Activated CD8-positive, alpha-beta memory T cell treated with anti-CD3 and anti-CD28 coated beads for 48 hours (primary cell): ENCODE results near the gene ATOH8.

Source experiments
- DNase-seq, 3 experiments: peaks; one replicate each; pipeline ENCODE4 v3.0.0-alpha.2; 2020; ENCODE audit warnings: low read depth in 2 of 3, low spot score in 2 of 3

Gene ATOH8

GRCh38 chr2:85786444-85786843 is 32.7 kb downstream of the ATOH8 start:
- DNase-seq: no peak

GRCh38 chr2:85786865-85787264 is 33.1 kb downstream of the ATOH8 start:
- no peak for DNase-seq

- DNase-seq: no peak
Measured at GRCh38 chr2:85787282-85787980, 33.6 kb downstream of the ATOH8 start.

GRCh38 chr2:85787981-85788340 is 34.2 kb downstream of the ATOH8 start:
- DNase-seq: no peak

- no peak for DNase-seq
Measured at GRCh38 chr2:85788603-85789002, 34.8 kb downstream of the ATOH8 start.

- DNase-seq: no peak
Measured at GRCh38 chr2:85789271-85789670, 35.5 kb downstream of the ATOH8 start.

- no peak for DNase-seq
Measured at GRCh38 chr2:85790032-85790431, 36.2 kb downstream of the ATOH8 start.

GRCh38 chr2:85790499-85791188 is 36.9 kb downstream of the ATOH8 start:
- no peak for DNase-seq

- no peak for DNase-seq
Measured at GRCh38 chr2:85791704-85792565, 38.1 kb downstream of the ATOH8 start.

- DNase-seq: no peak
Measured at GRCh38 chr2:85792783-85793441, 39.1 kb downstream of the ATOH8 start.

GRCh38 chr2:85793584-85793983 is 39.8 kb downstream of the ATOH8 start:
- DNase-seq: no peak

GRCh38 chr2:85794038-85794441 is 40.2 kb downstream of the ATOH8 start:
- no peak for DNase-seq

- DNase-seq: no peak
Measured at GRCh38 chr2:85794491-85795121, 40.8 kb downstream of the ATOH8 start.

GRCh38 chr2:85795331-85796045 is 41.7 kb downstream of the ATOH8 start:
- DNase-seq: no peak

- no peak for DNase-seq
Measured at GRCh38 chr2:85796046-85796340, 42.2 kb downstream of the ATOH8 start.

- DNase-seq: no peak
Measured at GRCh38 chr2:85796341-85797262, 42.8 kb downstream of the ATOH8 start.

GRCh38 chr2:85797263-85797660 is 43.5 kb downstream of the ATOH8 start:
- no peak for DNase-seq

GRCh38 chr2:85797921-85798320 is 44.1 kb downstream of the ATOH8 start:
- DNase-seq: no peak

GRCh38 chr2:85799215-85799956 is 45.6 kb downstream of the ATOH8 start:
- no peak for DNase-seq
